Loucy (cell line): ENCODE results near the gene CDH22.

ENCODE experiments used
- EZH2phosphoT487 ChIP-seq: fragments of 200-600 bp; IDR thresholded peaks from 2 replicates; pipeline ENCODE4 v1.6.1; 2018; ENCODE audit warnings: antibody characterized with exemption, mild to moderate bottlenecking, moderate library complexity, borderline replicate concordance
- TF ChIP-seq, protein P1 (sequence below): fragments of 200-600 bp; sonication (generic); conservative IDR thresholded peaks from 2 replicates; pipeline ENCODE4 v1.5.1; 2014; ENCODE audit warnings: mild to moderate bottlenecking, antibody characterized with exemption, low read length

DNA sequence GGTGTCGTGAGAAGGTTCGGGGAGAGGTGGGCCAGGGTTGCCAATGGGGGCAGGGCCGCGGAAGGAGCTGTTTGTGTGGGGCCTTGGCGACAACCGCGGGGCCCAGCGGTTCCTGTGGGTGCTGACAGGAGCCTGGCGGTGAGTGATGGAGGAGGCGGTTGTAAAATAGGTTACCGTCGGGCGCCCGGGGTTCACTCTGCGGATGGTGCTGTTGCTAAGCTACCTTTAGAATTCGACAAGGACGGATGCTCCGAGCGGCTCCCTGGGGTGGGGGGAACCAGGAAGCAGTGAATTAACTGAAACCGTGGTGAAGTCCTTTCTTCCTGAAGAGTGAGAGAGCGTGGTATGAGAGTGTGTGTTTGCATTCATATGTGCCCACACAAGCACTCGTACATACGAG, 61.7 kb downstream of the CDH22 start:
- TF ChIP-seq, protein P1, sequence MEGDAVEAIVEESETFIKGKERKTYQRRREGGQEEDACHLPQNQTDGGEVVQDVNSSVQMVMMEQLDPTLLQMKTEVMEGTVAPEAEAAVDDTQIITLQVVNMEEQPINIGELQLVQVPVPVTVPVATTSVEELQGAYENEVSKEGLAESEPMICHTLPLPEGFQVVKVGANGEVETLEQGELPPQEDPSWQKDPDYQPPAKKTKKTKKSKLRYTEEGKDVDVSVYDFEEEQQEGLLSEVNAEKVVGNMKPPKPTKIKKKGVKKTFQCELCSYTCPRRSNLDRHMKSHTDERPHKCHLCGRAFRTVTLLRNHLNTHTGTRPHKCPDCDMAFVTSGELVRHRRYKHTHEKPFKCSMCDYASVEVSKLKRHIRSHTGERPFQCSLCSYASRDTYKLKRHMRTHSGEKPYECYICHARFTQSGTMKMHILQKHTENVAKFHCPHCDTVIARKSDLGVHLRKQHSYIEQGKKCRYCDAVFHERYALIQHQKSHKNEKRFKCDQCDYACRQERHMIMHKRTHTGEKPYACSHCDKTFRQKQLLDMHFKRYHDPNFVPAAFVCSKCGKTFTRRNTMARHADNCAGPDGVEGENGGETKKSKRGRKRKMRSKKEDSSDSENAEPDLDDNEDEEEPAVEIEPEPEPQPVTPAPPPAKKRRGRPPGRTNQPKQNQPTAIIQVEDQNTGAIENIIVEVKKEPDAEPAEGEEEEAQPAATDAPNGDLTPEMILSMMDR = no peak
- no peak for TF ChIP-seq EZH2phosphoT487
